HepG2 (cell line): ENCODE data around the gene IQGAP2. TPM values are rescaled to one million over a fixed set of nuclear protein-coding genes. Genes with fewer than 3 reads are reported as not detected.
A peak's percentile ranks its signal among the peaks of the same experiment; 100 is the strongest.

Experiments used
- ARID2 ChIP-seq: sonication (generic); formaldehyde crosslinking; IDR thresholded peaks from 2 replicates; pipeline ENCODE4 v1.8.1; 2022; ENCODE audit warnings: mild to moderate bottlenecking, missing genetic modification reagents, borderline replicate concordance
- ARNT2 ChIP-seq: sonication (generic); formaldehyde crosslinking; IDR thresholded peaks from 2 replicates; pipeline ENCODE4 v1.8.0; 2022; ENCODE audit warnings: mild to moderate bottlenecking, low read depth, missing genetic modification reagents, moderate library complexity
- ARNTL ChIP-seq: sonication (generic); formaldehyde crosslinking; IDR thresholded peaks from 2 replicates; pipeline ENCODE4 v1.4.0; 2020; ENCODE audit warnings: mild to moderate bottlenecking, missing genetic modification reagents
- ATF7-NPFF ChIP-seq: sonication (generic); formaldehyde crosslinking; IDR thresholded peaks from 2 replicates; pipeline ENCODE4 v1.8.1; 2023; ENCODE audit warnings: mild to moderate bottlenecking, low read depth, missing genetic modification reagents, moderate library complexity
- CEBPG ChIP-seq: IDR thresholded peaks from 2 replicates; pipeline ENCODE4 v1.6.1; 2016
- EED ChIP-seq: sonication (generic); formaldehyde crosslinking; IDR thresholded peaks from 2 replicates; pipeline ENCODE4 v1.5.0; 2020; ENCODE audit warnings: mild to moderate bottlenecking, missing genetic modification reagents
- EP300 ChIP-seq, 3 experiments: sonication (generic) in 1 of 3; formaldehyde crosslinking in 1 of 3; IDR thresholded peaks; 2 replicates each; pipeline versions ENCODE4 v1.5.1 to v1.6.1; 2011 to 2020; ENCODE audit warnings: low read depth in 2 of 3, low read length in 2 of 3, borderline replicate concordance in 1 of 3, improper control_type of control experiment in 1 of 3, mild to moderate bottlenecking in 1 of 3, missing genetic modification reagents in 1 of 3, moderate library complexity in 1 of 3
- HOXD1 ChIP-seq: sonication (generic); formaldehyde crosslinking; IDR thresholded peaks from 2 replicates; pipeline ENCODE4 v1.5.0; 2020; ENCODE audit warnings: missing genetic modification reagents
- KDM5A ChIP-seq: fragments of 200-600 bp; sonication (generic); IDR thresholded peaks from 2 replicates; pipeline ENCODE4 v1.7.0; 2018; ENCODE audit warnings: antibody characterized with exemption, mild to moderate bottlenecking, low read length, borderline replicate concordance
- KLF16 ChIP-seq, 2 experiments: sonication (generic) in 1 of 2; formaldehyde crosslinking in 1 of 2; IDR thresholded peaks; 2 replicates each; pipeline versions ENCODE4 v1.6.1 to v1.8.0; 2016 to 2023; ENCODE audit warnings: missing genetic modification reagents in 2 of 2, missing compliant biosample characterization in 1 of 2
- MIER2 ChIP-seq: IDR thresholded peaks from 2 replicates; pipeline ENCODE4 v1.6.1; 2016; ENCODE audit warnings: missing biosample characterization, missing genetic modification reagents
- NAIF1 ChIP-seq: sonication (generic); formaldehyde crosslinking; IDR thresholded peaks from 2 replicates; pipeline ENCODE4 v1.5.0; 2020; ENCODE audit warnings: mild to moderate bottlenecking, missing genetic modification reagents, borderline replicate concordance
- PCBP2 ChIP-seq: fragments of 200-400 bp; formaldehyde crosslinking; optimal IDR thresholded peaks from 2 replicates; pipeline ENCODE3; 2018; ENCODE audit warnings: low read length, low read depth; ENCODE audit not compliant: poor library complexity, severe bottlenecking
- SIX4 ChIP-seq: sonication (generic); formaldehyde crosslinking; IDR thresholded peaks from 2 replicates; pipeline ENCODE4 v1.4.0; 2020; ENCODE audit warnings: missing genetic modification reagents
- SP140L ChIP-seq: sonication (generic); formaldehyde crosslinking; IDR thresholded peaks from 2 replicates; pipeline ENCODE4 v1.4.0; 2020; ENCODE audit warnings: missing genetic modification reagents, borderline replicate concordance
- SRSF4 ChIP-seq: fragments of 200-400 bp; formaldehyde crosslinking; IDR thresholded peaks from one replicate; pipeline ENCODE4 v1.6.1; 2018; ENCODE audit warnings: mild to moderate bottlenecking, low read depth, low read length, moderate library complexity; ENCODE audit not compliant: poor library complexity, severe bottlenecking
- STAT6 ChIP-seq: sonication (generic); formaldehyde crosslinking; IDR thresholded peaks from 2 replicates; pipeline ENCODE4 v1.4.0; 2020; ENCODE audit warnings: missing genetic modification reagents, mild to moderate bottlenecking, borderline replicate concordance
- XBP1 ChIP-seq: sonication (generic); formaldehyde crosslinking; IDR thresholded peaks from 2 replicates; pipeline ENCODE4 v1.5.0; 2020; ENCODE audit warnings: missing genetic modification reagents
- ZBTB46 ChIP-seq: sonication (generic); formaldehyde crosslinking; IDR thresholded peaks from 2 replicates; pipeline ENCODE4 v1.4.0; 2020; ENCODE audit warnings: mild to moderate bottlenecking, missing genetic modification reagents, borderline replicate concordance
- ZBTB7B ChIP-seq: sonication (generic); formaldehyde crosslinking; IDR thresholded peaks from 2 replicates; pipeline ENCODE4 v1.4.0; 2020; ENCODE audit warnings: missing genetic modification reagents
- ZMYM4 ChIP-seq: sonication (generic); formaldehyde crosslinking; IDR thresholded peaks from 2 replicates; pipeline ENCODE4 v1.8.1; 2023; ENCODE audit warnings: mild to moderate bottlenecking, missing genetic modification reagents
- ZNF382 ChIP-seq: sonication (generic); formaldehyde crosslinking; IDR thresholded peaks from 2 replicates; pipeline ENCODE4 v1.5.0; 2020; ENCODE audit warnings: missing genetic modification reagents, mild to moderate bottlenecking, borderline replicate concordance
- ZNF644 ChIP-seq: IDR thresholded peaks from 2 replicates; pipeline ENCODE4 v1.6.1; 2016; ENCODE audit warnings: low read depth
- ZNF781 ChIP-seq: sonication (generic); formaldehyde crosslinking; IDR thresholded peaks from 2 replicates; pipeline ENCODE4 v1.5.1; 2020; ENCODE audit warnings: borderline replicate concordance, mild to moderate bottlenecking, missing genetic modification reagents; ENCODE audit errors: not compliant biosample characterization
- polyA plus RNA-seq, 8 experiments: library from polyadenylated mRNA; depleted of rRNA in 3 of 8; stranded (reverse) in 7 of 8; unstranded in 1 of 8; fragments of >200 nt; fragmentation: Illumina TruSeq in 4 of 8; extraction: Trizol in 4 of 8; gene quantifications; 2 replicates each; pipeline versions ENCODE4 v1.2.1 to v1.2.3, GENCODE V29; 2011 to 2016; ENCODE audit warnings: low read depth in 4 of 8, missing spikeins in 1 of 8, mixed read lengths in 1 of 8; ENCODE audit not compliant: insufficient read depth in 1 of 8
- total RNA-seq, 5 experiments: library from RNA; depleted of rRNA; stranded (reverse); fragments of >200 nt; fragmentation: Illumina TruSeq; extraction: Trizol; gene quantifications; 2 replicates each; pipeline ENCODE4 v1.2.3, GENCODE V29; 2016; ENCODE audit warnings: low read depth in 1 of 5
- TF ChIP-seq, protein P1 (sequence below): IDR thresholded peaks from 2 replicates; pipeline ENCODE4 v1.6.1; 2016; ENCODE audit warnings: control low read depth

Gene IQGAP2
- total and polyA plus RNA-seq, 2 of the 13 experiments (the other 11 are each of a cell fraction or from before 2014, with no cell fraction given) = 35.2 to 83.3 TPM

GRCh38 chr5:76546497-76547102 lies 143.5 kb downstream of the IQGAP2 start (continued):
- TF ChIP-seq KDM5A (no peak), EP300 (IDR thresholded peaks at IDR 0.05; ENCODE audit: low read depth in 2 of 2, low read length in 2 of 2) (0 out of 4 replicates have a peak, but pooled peaks of 1 of the 2 experiments have one; percentile 18), EP300 (CRISPR knock-in tag; IDR thresholded peaks at IDR 0.05; ENCODE audit: borderline replicate concordance) (no peak), ZBTB46 (CRISPR knock-in tag) (no peak), KLF16 (CRISPR knock-in tag; IDR thresholded peaks at IDR 0.05) (no peak), MIER2 (CRISPR knock-in tag) (no peak), EED (CRISPR knock-in tag) (no peak), NAIF1 (CRISPR knock-in tag) (no peak), ARNTL (CRISPR knock-in tag) (no peak), ZNF644 (CRISPR knock-in tag) (no peak), STAT6 (CRISPR knock-in tag) (no peak), SIX4 (CRISPR knock-in tag) (no peak), ZNF382 (CRISPR knock-in tag) (no peak), ZMYM4 (no peak), ATF7-NPFF (CRISPR knock-in tag) (no peak), ARID2 (CRISPR knock-in tag) (no peak), PCBP2 (no peak), ZBTB7B (CRISPR knock-in tag) (no peak), HOXD1 (CRISPR knock-in tag) (peak; percentile 80; the same call in 1 of the 2 replicates), ARNT2 (CRISPR knock-in tag) (no peak), ZNF781 (CRISPR knock-in tag) (no peak), CEBPG (CRISPR knock-in tag) (no peak), XBP1 (no peak), SP140L (no peak), SRSF4 (no peak)
- TF ChIP-seq, protein P1, sequence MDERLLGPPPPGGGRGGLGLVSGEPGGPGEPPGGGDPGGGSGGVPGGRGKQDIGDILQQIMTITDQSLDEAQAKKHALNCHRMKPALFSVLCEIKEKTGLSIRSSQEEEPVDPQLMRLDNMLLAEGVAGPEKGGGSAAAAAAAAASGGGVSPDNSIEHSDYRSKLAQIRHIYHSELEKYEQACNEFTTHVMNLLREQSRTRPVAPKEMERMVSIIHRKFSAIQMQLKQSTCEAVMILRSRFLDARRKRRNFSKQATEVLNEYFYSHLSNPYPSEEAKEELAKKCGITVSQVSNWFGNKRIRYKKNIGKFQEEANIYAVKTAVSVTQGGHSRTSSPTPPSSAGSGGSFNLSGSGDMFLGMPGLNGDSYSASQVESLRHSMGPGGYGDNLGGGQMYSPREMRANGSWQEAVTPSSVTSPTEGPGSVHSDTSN (CRISPR knock-in tag) = peak; percentile 74
